Lower lobe of right lung (tissue), 2 donors: ENCODE measurements around the gene PPIC. TPM values are rescaled to one million over a fixed set of nuclear protein-coding genes. Genes with fewer than 3 reads are reported as not detected.

Experiments
- ATAC-seq, 2 donors: fragments of 200-7000 bp; cut with Tn5 transposase; one replicate each; pipeline ENCODE4 v1.9.1; 2020 to 2022; ENCODE audit warnings: mild to moderate bottlenecking in 2 of 2, moderate library complexity in 2 of 2
- DNase-seq: peaks from one replicate; pipeline ENCODE4 v3.0.0-alpha.2; 2020
- H3K27ac ChIP-seq: fragments of 200-600 bp; one replicate; pipeline ENCODE4 v1.8.0; 2022
- H3K27me3 ChIP-seq: fragments of 200-600 bp; one replicate; pipeline ENCODE4 v1.8.0; 2022; ENCODE audit warnings: low read depth
- H3K36me3 ChIP-seq: fragments of 200-600 bp; one replicate; pipeline ENCODE4 v1.8.0; 2022; ENCODE audit warnings: mild to moderate bottlenecking
- H3K4me1 ChIP-seq: fragments of 200-600 bp; one replicate; pipeline ENCODE4 v1.8.0; 2022
- H3K4me3 ChIP-seq: fragments of 200-600 bp; one replicate; pipeline ENCODE4 v1.8.0; 2022; ENCODE audit warnings: mild to moderate bottlenecking
- H3K9me3 ChIP-seq: fragments of 200-600 bp; one replicate; pipeline ENCODE4 v1.8.0; 2022
- CTCF ChIP-seq: fragments of 200-600 bp; IDR thresholded peaks from one replicate; pipeline ENCODE4 v1.8.0; 2022; ENCODE audit warnings: antibody characterized with exemption, mild to moderate bottlenecking
- intact Hi-C: fragments of 100-400 bp; cut with DNase I; formaldehyde crosslinking; loops from one replicate; pipeline ENCODE4 v1.11.0; 2022
- total RNA-seq: library from RNA; stranded (reverse); fragmentation: NEBNext Ultra II Directional; extraction: Animal tissue kit (Norgen Biotek cat#: 25700); gene quantifications from one replicate; pipeline ENCODE4 v1.2.1, GENCODE V29; 2021
- donor health status: DM: no; HTN: yes; CAD: no; lungs with severe emphysema.

PPIC gene
- total RNA-seq, 1 donor from 2014 or later = 39.5 TPM

- no peaks in the 10 kb centered on the region for H3K9me3 ChIP-seq
- intact Hi-C loops = no loop called here
- ATAC-seq (no peak), DNase-seq (no peak)
- H3K4me1 ChIP-seq = no peaks in the 10 kb centered on the region
- no peaks in the 10 kb centered on the region for H3K27me3 ChIP-seq
- H3K4me3 ChIP-seq = no peak overlapping the region
- TF ChIP-seq CTCF = no peak
- H3K36me3 ChIP-seq = no peaks in the 10 kb centered on the region
- no peak overlapping the region for H3K27ac ChIP-seq
Observed at GRCh38 chr5:123075521-123076163, 39.1 kb upstream of the PPIC start.

- no peaks in the 10 kb centered on the region for H3K36me3 ChIP-seq
- no peak for DNase-seq
- no peak overlapping the region for H3K4me3 ChIP-seq
- no peak overlapping the region for H3K27ac ChIP-seq
- no peaks in the 10 kb centered on the region for H3K9me3 ChIP-seq
- no peak for ATAC-seq
- intact Hi-C loops = no loop called here
- H3K4me1 ChIP-seq = no peaks in the 10 kb centered on the region
- no peaks in the 10 kb centered on the region for H3K27me3 ChIP-seq
- no peak for TF ChIP-seq CTCF
Observed at GRCh38 chr5:123068368-123068938, 31.9 kb upstream of the PPIC start.

- no peaks in the 10 kb centered on the region for H3K4me1 ChIP-seq
- intact Hi-C loops = no loop called here
- DNase-seq (no peak), ATAC-seq (no peak)
- peaks cover 12% of the 10 kb centered on the region for H3K9me3 ChIP-seq
- no peaks in the 10 kb centered on the region for H3K36me3 ChIP-seq
- no peak overlapping the region for H3K27ac ChIP-seq
- H3K4me3 ChIP-seq = no peak overlapping the region
- TF ChIP-seq CTCF = no peak
- no peaks in the 10 kb centered on the region for H3K27me3 ChIP-seq
Observed at GRCh38 chr5:123066016-123066415, 29.5 kb upstream of the PPIC start.

- ATAC-seq (no peak), DNase-seq (no peak)
- Histone ChIP-seq H3K9me3 (peaks cover 16% of the 10 kb centered on the region), H3K27ac (no peak overlapping the region), H3K4me1 (no peaks in the 10 kb centered on the region), H3K36me3 (no peaks in the 10 kb centered on the region), H3K27me3 (no peaks in the 10 kb centered on the region), H3K4me3 (no peak overlapping the region)
- no peak for TF ChIP-seq CTCF
- intact Hi-C loops = no loop called here
Observed at GRCh38 chr5:123059455-123059854, 22.9 kb upstream of the PPIC start.

GRCh38 chr5:123051206-123051605 lies 14.7 kb upstream of the PPIC start:
- ATAC-seq = no peak
- no peaks in the 10 kb centered on the region for H3K9me3 ChIP-seq
- no peak for DNase-seq
- no peak overlapping the region for H3K27ac ChIP-seq
- no peaks in the 10 kb centered on the region for H3K4me1 ChIP-seq
- intact Hi-C loops = no loop called here
- H3K4me3 ChIP-seq = no peak overlapping the region
- no peaks in the 10 kb centered on the region for H3K36me3 ChIP-seq
- no peak for TF ChIP-seq CTCF
- no peaks in the 10 kb centered on the region for H3K27me3 ChIP-seq
